HCT116 (cell line): ENCODE results near the gene SLC12A8. TPM values are rescaled to one million over a fixed set of nuclear protein-coding genes. Genes with fewer than 3 reads are reported as not detected.

Experiments used
- ATAC-seq: fragments of 200-7000 bp; cut with Tn5 transposase; 2 replicates; pipeline ENCODE4 v1.9.1; 2020; ENCODE audit warnings: mild to moderate bottlenecking, moderate library complexity
- BruUV-seq: library from RNA; stranded (reverse); fragments of 400-500 nt; replicated peaks from 2 replicates; lab custom pipeline; 2021; lab: Mats Ljungman, UMichigan
- CTCF ChIA-PET: fragments of 300-600 bp; sonication (Branson Sonifier 250); formaldehyde crosslinking; loops from one replicate; lab custom pipeline; 2021; ENCODE audit warnings: antibody characterized with exemption; lab: Charles Lee
- POLR2A ChIA-PET: fragments of 300-600, 350-600 bp; sonication (Branson Sonifier 250); formaldehyde crosslinking; loops from one replicate; lab custom pipeline; 2021; ENCODE audit warnings: antibody characterized with exemption; lab: Charles Lee
- RAD21 ChIA-PET, 2 experiments: fragments of 300-600 bp; sonication (Branson Sonifier 250); formaldehyde crosslinking; loops; one replicate each; lab custom pipeline; 2023; ENCODE audit warnings: low total read pairs in 2 of 2; ENCODE audit not compliant: uncharacterized antibody in 2 of 2, unreplicated experiment in 2 of 2, low non-redundant PET in 1 of 2; lab: Charles Lee
- DNase-seq: peaks from one replicate; pipeline ENCODE4 v3.0.0-alpha.2; 2010; ENCODE audit warnings: low read depth, low spot score
- H2AFZ ChIP-seq: fragments of 200-600 bp; shearing (Covaris generic), sonication (generic); 2 replicates; pipeline ENCODE4 v1.6.1; 2017; ENCODE audit warnings: low read depth, mixed run types, mixed read lengths, antibody characterized with exemption, low read length; ENCODE audit not compliant: poor library complexity, severe bottlenecking
- H3K27ac ChIP-seq: 2 replicates; pipeline ENCODE4 v1.5.1; 2012; ENCODE audit warnings: low read depth, low read length
- H3K27me3 ChIP-seq: fragments of 200-600 bp; sonication (generic); 2 replicates; pipeline ENCODE4 v1.6.1; 2016; ENCODE audit warnings: mixed run types, low read length, mixed read lengths; ENCODE audit not compliant: insufficient read depth
- H3K36me3 ChIP-seq, 2 experiments: fragments of 200-500 bp in 1 of 2; fragments of 200-600 bp in 1 of 2; sonication (Bioruptor generic) in 1 of 2; sonication (generic) in 1 of 2; 2 replicates each; pipeline versions ENCODE4 v1.5.1 to v1.6.1; 2014 to 2016; ENCODE audit warnings: low read length in 2 of 2, inconsistent platforms in 1 of 2, mixed read lengths in 1 of 2, mixed run types in 1 of 2; ENCODE audit not compliant: insufficient read depth in 2 of 2, control insufficient read depth in 1 of 2
- H3K4me1 ChIP-seq, 2 experiments: fragments of 200-600 bp in 1 of 2; sonication (generic) in 1 of 2; 2 replicates each; pipeline versions ENCODE4 v1.5.1 to v1.6.1; 2012 to 2017; ENCODE audit warnings: low read length in 2 of 2, inconsistent platforms in 1 of 2, mild to moderate bottlenecking in 1 of 2, mixed read lengths in 1 of 2, mixed run types in 1 of 2, moderate library complexity in 1 of 2; ENCODE audit not compliant: insufficient read depth in 2 of 2, control insufficient read depth in 1 of 2
- H3K4me2 ChIP-seq: fragments of 200-600 bp; sonication (generic); 2 replicates; pipeline ENCODE4 v1.6.1; 2017; ENCODE audit warnings: mixed run types, low read length, mixed read lengths
- H3K4me3 ChIP-seq, 2 experiments: fragments of 200-600 bp in 1 of 2; sonication (generic) in 1 of 2; replicated peaks in 1 of 2; 2 replicates each; pipeline ENCODE4 v1.5.1; 2011 to 2016; ENCODE audit warnings: low read length in 2 of 2, control low read depth in 1 of 2, low read depth in 1 of 2, mild to moderate bottlenecking in 1 of 2, mixed read lengths in 1 of 2, mixed run types in 1 of 2
- H3K79me2 ChIP-seq: fragments of 200-600 bp; sonication (generic); 2 replicates; pipeline ENCODE4 v1.6.1; 2017; ENCODE audit warnings: mild to moderate bottlenecking, mixed run types, low read length, moderate library complexity, mixed read lengths; ENCODE audit not compliant: insufficient read depth
- H3K9ac ChIP-seq: fragments of 200-600 bp; sonication (generic); 2 replicates; pipeline ENCODE4 v1.6.1; 2016; ENCODE audit warnings: low read length, mixed read lengths
- H3K9me2 ChIP-seq: fragments of 200-600 bp; sonication (generic), shearing (Covaris generic); 2 replicates; pipeline ENCODE4 v1.6.1; 2017; ENCODE audit warnings: mixed run types, mild to moderate bottlenecking, moderate library complexity; ENCODE audit not compliant: insufficient read depth
- H3K9me3 ChIP-seq, 2 experiments: fragments of 200-500 bp in 1 of 2; fragments of 200-600 bp in 1 of 2; sonication (Bioruptor generic) in 1 of 2; sonication (generic) in 1 of 2; 2 replicates each; pipeline ENCODE4 v1.6.1; 2014 to 2017; ENCODE audit warnings: low read length in 2 of 2, mixed read lengths in 2 of 2, inconsistent platforms in 1 of 2, low read depth in 1 of 2, mild to moderate bottlenecking in 1 of 2, mixed run types in 1 of 2, moderate library complexity in 1 of 2; ENCODE audit not compliant: control insufficient read depth in 1 of 2, insufficient read depth in 1 of 2
- H4K20me1 ChIP-seq: fragments of 200-600 bp; sonication (generic), shearing (Covaris generic); 2 replicates; pipeline ENCODE4 v1.6.1; 2017; ENCODE audit warnings: mixed run types, mild to moderate bottlenecking, moderate library complexity; ENCODE audit not compliant: insufficient read depth
- CBX3 ChIP-seq: IDR thresholded peaks from 2 replicates; pipeline ENCODE4 v1.6.1; 2012; ENCODE audit warnings: low read depth
- CTCF ChIP-seq, 3 experiments: fragments of 200-600 bp in 1 of 3; sonication (generic) in 1 of 3; IDR thresholded peaks in 2 of 3; conservative IDR thresholded peaks in 1 of 3; 2 replicates each; pipeline ENCODE4 v1.5.1; 2012 to 2017; ENCODE audit warnings: low read depth in 2 of 3, low read length in 2 of 3, antibody characterized with exemption in 1 of 3, borderline replicate concordance in 1 of 3, control low read depth in 1 of 3, mild to moderate bottlenecking in 1 of 3, mixed read lengths in 1 of 3, mixed run types in 1 of 3, moderate library complexity in 1 of 3; ENCODE audit not compliant: insufficient read depth in 1 of 3
- EGR1 ChIP-seq: IDR thresholded peaks from 2 replicates; pipeline ENCODE4 v1.6.1; 2012; ENCODE audit warnings: low read depth
- EZH2 ChIP-seq: fragments of 200-600 bp; sonication (generic); IDR thresholded peaks from 2 replicates; pipeline ENCODE4 v1.6.1; 2017; ENCODE audit warnings: antibody characterized with exemption, mixed run types
- EZH2phosphoT487 ChIP-seq: fragments of 200-600 bp; IDR thresholded peaks from 2 replicates; pipeline ENCODE4 v1.6.1; 2018; ENCODE audit warnings: antibody characterized with exemption, borderline replicate concordance
- FOSL1 ChIP-seq: IDR thresholded peaks from 2 replicates; pipeline ENCODE4 v1.6.1; 2012; ENCODE audit warnings: low read depth
- POLR2A ChIP-seq: IDR thresholded peaks from 2 replicates; pipeline ENCODE4 v1.7.0; 2011; ENCODE audit warnings: borderline replicate concordance; ENCODE audit not compliant: insufficient read depth, insufficient read length; ENCODE audit errors: extremely low read depth
- POLR2AphosphoS5 ChIP-seq: IDR thresholded peaks from 2 replicates; pipeline ENCODE4 v1.6.1; 2011; ENCODE audit warnings: mild to moderate bottlenecking, low read depth, low read length, moderate library complexity
- SIN3A ChIP-seq: IDR thresholded peaks from 2 replicates; pipeline ENCODE4 v1.6.1; 2012; ENCODE audit warnings: low read depth
- SP1 ChIP-seq: IDR thresholded peaks from 2 replicates; pipeline ENCODE4 v1.6.1; 2012; ENCODE audit warnings: low read depth
- TCF7L2 ChIP-seq: IDR thresholded peaks from 2 replicates; pipeline ENCODE4 v1.7.0; 2011; ENCODE audit warnings: borderline replicate concordance, inconsistent platforms; ENCODE audit not compliant: insufficient read depth, insufficient read length; ENCODE audit errors: extremely low read depth
- ZFX ChIP-seq: fragments of 450-650 bp; IDR thresholded peaks from 2 replicates; pipeline ENCODE4 v1.6.1; 2017
- ZNF274 ChIP-seq: fragments of 200-500 bp; sonication (Bioruptor generic); IDR thresholded peaks from 2 replicates; pipeline ENCODE4 v1.6.1; 2014; ENCODE audit warnings: mild to moderate bottlenecking, low read depth, low read length, inconsistent platforms
- intact Hi-C: fragments of 100-400 bp; cut with micrococcal nuclease; formaldehyde crosslinking; loops from 2 replicates; pipeline ENCODE4 v1.10.0; 2022
- total RNA-seq: library from RNA; stranded (reverse); gene quantifications from one replicate; pipeline ENCODE4 v1.2.1, GENCODE V29; 2021; ENCODE audit not compliant: unreplicated experiment
- TF ChIP-seq, protein P1 (sequence below): IDR thresholded peaks from 2 replicates; pipeline ENCODE4 v1.6.1; 2012

The SLC12A8 gene
- total RNA-seq, 1 experiment from 2014 or later = 19.9 TPM

DNA sequence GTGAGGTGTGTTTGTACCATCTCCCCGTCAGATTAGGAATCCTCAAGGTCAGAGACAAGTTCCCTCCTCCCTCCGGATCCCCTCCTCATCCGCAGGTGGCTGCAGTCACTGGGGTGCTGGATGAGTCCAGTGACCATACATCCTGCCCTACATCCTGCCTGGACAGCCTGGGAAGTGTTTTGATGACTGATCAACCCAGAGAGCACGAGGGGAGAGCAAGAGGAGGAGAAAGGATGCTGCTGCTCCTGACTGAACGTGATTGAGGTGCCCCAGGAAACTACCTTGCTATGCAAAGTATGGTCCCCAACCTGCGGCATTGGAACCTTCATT is 65.1 kb downstream of the SLC12A8 start:
- no peak overlapping the region for H3K4me2 ChIP-seq
- ChIA-PET POLR2A (no interaction called here), RAD21 (no interaction called here), CTCF (no interaction called here)
- H3K79me2 ChIP-seq = no peaks in the 10 kb centered on the region
- no peak for DNase-seq
- H3K9me2 ChIP-seq = no peaks in the 10 kb centered on the region
- H3K27me3 ChIP-seq = no peaks in the 10 kb centered on the region
- H3K36me3 ChIP-seq = no peaks in the 10 kb centered on the region
- H2AFZ ChIP-seq = no peak overlapping the region
- no peak overlapping the region for H3K27ac ChIP-seq
- TF ChIP-seq ZNF274 (no peak), CTCF (IDR thresholded peaks at IDR 0.05 in 2 of 3, conservative IDR thresholded peaks at IDR 0.05 in 1 of 3; ENCODE audit: borderline replicate concordance in 1 of 3, insufficient read depth in 1 of 3, low read depth in 2 of 3, low read length in 2 of 3) (no peak), TCF7L2 (no peak), CBX3 (no peak), POLR2A (no peak), EGR1 (no peak), ZFX (no peak), SIN3A (no peak), EZH2phosphoT487 (no peak), FOSL1 (no peak), EZH2 (no peak), SP1 (no peak), POLR2AphosphoS5 (no peak)
- TF ChIP-seq, protein P1, sequence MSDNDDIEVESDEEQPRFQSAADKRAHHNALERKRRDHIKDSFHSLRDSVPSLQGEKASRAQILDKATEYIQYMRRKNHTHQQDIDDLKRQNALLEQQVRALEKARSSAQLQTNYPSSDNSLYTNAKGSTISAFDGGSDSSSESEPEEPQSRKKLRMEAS = no peak
- no peak overlapping the region for H3K4me3 ChIP-seq
- H3K9ac ChIP-seq = no peak overlapping the region
- intact Hi-C loops = no loop called here
- no TSS peak for BruUV-seq
- ATAC-seq = no peak
- no peaks in the 10 kb centered on the region for H4K20me1 ChIP-seq
- no peaks in the 10 kb centered on the region for H3K9me3 ChIP-seq
- no peaks in the 10 kb centered on the region for H3K4me1 ChIP-seq
